HepG2 (cell line): Measurements from ENCODE around the gene DNMT1.

Source experiments
- BRD4 ChIP-seq: sonication (generic); formaldehyde crosslinking; IDR thresholded peaks from 2 replicates; pipeline ENCODE4 v1.4.0; 2020; ENCODE audit warnings: missing genetic modification reagents
- POLR2A ChIP-seq, 2 experiments: IDR thresholded peaks; 2 replicates each; pipeline ENCODE4 v1.6.1; 2011; ENCODE audit warnings: low read depth in 2 of 2, low read length in 2 of 2, mild to moderate bottlenecking in 1 of 2, moderate library complexity in 1 of 2; ENCODE audit not compliant: insufficient read depth in 1 of 2
- ZNF644 ChIP-seq: IDR thresholded peaks from 2 replicates; pipeline ENCODE4 v1.6.1; 2016; ENCODE audit warnings: low read depth

- TF ChIP-seq POLR2A (IDR thresholded peaks at IDR 0.05; ENCODE audit: insufficient read depth in 1 of 2, low read depth in 2 of 2, low read length in 2 of 2) (no peak), ZNF644 (CRISPR knock-in tag) (no peak), BRD4 (CRISPR knock-in tag) (no peak)
Observed at GRCh38 chr19:10096615-10096963, 98.2 kb downstream of the DNMT1 start.
